IPS DF 19.7 (cell line): ENCODE data around the gene GNMT.
"Not testable (repeated sequence)": the region's sequence is repeated elsewhere in the genome, so short reads cannot be mapped to it uniquely, and the experiment has no call there.

Experiments
- DNase-seq: peaks from one replicate; pipeline ENCODE4 v3.0.0-alpha.2; 2013; ENCODE audit warnings: low read depth, low spot score

GNMT gene

DNA sequence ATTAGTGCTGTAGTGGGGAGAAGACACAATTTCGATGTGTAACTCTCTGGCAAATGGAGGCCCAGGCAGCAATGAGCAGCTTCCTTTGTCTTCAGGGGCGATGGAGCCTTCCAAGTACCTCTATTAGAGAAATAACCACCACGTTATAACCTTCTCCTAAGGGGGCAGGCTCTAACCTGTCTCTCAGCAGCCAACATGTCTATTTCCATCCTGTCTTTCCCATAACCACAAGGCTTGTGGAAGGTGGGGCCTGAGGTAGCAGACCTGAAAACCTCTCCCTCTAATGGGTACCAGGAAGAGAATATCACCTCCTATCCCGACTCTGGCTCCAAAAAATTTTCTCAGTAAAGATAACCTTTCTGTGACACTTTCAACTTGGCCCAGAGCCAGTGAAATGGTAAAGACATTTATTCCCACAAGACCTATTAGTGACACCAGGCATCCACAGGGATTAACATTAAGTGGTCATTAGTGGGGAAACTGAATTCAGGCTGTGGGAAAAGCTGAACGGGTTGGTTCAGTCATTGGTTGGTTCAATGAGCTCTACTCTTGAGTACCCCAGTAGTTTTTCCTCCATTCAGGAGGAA, 14.5 kb downstream of the GNMT start:
- no peak for DNase-seq

- no peak for DNase-seq
These were observed 17.9 kb downstream of the GNMT start for GRCh38 chr6:42978487-42978838.

- DNase-seq: peak; percentile 82
These were observed 18.4 kb downstream of the GNMT start, which contains the start of gene PEX6 for GRCh38 chr6:42978839-42979522. PEX6 (minus strand) TSS chr6:42979181; CDS start chr6:42979150, 31 bp downstream.

DNA sequence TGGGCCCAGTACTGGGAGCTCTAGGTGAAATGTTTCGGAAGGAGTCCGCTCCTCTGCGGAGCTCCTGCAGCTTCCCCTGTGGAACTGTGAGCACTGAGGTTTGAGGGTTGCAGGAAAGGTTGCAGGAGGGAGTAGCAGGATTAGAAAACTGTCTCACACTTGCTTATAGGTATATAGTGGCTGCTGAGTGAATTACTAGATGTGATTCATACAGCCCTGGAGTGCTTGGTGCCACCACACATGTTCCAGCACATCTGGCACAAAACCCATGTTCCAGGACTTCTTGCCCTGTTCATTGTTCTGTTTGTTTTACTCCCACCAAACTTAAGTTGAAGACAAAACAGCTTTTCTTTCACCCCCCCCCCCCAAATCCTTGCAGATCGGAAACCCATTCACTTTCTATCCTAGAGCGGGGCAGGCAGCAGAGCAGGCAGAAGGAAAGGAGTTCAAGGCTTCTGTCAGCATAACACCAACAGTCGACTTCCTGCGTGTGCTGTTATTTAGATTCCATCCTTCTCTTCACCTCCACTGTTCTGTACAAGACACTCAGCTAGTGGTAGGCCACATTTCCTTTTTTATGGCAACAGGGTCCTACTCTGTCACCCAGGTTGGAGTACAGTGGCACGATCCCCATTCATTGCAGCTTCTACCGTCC, 19.1 kb downstream of the GNMT start:
- no peak for DNase-seq

GRCh38 chr6:42981836-42982235, 21.3 kb downstream of the GNMT start:
- DNase-seq: no peak

DNA sequence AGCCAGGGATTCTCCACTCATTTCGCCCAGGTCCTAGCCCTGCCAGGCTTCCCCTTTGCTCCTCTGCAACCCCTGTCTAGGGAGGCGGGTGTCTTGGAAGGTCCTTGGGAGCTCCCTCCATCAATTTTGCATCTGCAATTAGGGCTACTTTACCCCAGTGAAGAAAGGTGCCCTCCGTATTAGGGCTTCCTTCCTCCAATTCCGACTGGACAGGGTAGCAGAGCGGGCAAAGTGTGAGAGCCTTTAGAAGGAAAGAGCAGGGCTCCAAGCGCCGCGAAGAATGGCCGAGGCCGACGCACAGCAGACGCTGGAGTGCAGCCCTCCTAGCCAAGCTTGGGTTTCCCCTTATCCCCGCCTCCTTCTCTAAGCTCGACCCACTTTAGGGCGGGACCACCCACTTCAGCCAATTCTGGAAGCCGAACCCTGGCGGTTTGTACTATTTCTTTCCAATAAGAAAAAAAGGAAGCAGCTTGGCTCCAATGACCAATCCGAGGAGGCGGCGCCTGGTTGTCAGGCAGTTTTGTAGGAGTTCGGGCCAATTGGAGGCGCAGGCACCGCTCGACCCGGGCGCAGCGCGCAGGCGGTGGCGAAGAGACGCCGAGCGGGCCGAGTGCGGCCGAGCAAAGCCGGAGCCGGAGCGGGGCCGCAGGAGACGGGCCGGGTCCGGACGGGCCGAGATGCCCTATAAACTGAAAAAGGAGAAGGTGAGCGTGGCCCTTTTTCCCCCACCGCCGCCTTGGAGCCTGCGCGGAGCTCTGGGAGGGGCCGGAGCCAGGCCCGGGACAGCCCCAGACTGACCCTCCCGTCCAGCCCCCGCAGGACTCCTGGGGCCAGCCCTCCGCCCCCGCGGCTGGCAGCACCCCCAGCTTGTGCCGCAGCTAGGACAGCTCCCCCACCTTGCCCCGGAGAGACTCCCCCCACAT, 23.7 kb downstream of the GNMT start, which contains the start of gene PPP2R5D:
Gene PPP2R5D, plus strand, starts transcription at position 570 of the 923 bp plus-strand sequence. Its CDS starts 108 bp downstream, at position 678.
- DNase-seq: peak; percentile 95

- no peak for DNase-seq
These were observed 24.4 kb downstream of the GNMT start for GRCh38 chr6:42984924-42985475.

DNA sequence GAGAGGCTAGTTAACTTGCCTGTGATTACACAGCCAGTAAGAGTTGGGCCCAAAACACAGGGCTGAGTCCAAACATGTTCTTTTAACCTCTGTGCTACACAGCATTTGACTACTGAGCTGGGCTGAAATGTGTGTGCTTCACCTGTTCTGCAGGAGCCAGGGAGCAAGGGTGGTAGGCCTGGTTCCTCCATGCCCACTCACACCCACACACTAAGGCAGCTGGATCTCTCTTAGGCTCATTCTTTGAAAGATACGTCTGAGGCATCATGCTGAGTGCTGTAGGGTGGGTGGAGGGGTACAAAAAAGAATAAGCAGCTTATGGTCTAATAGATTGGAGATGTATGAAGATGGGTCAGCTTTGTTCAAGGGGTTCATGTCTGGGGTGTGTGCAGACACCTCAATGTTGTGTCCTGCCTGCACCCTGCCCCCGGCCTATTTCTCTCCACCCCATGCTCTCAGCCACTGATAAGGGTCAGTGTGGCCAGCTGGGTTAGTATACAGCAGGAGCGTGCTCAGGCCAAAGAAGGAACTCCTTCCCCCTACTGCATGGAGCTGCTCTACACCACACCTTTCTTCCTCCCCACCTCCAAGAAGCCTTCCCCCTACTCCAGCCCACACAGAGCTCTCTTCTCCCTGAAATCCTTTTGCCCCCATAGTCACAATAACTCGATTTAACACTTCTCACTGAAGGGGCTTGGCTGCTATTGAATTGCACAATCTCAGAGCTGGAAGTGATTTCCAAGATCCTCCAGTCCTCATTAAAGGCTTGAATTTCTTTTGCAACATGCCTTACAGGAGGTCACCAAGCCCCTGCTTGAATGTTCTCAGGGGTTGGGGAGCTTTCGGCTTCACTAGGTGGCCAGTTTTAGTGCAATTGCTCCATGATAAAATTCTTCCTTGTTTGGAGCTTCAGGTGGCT, 27.2 kb downstream of the GNMT start:
- no peak for DNase-seq

DNA sequence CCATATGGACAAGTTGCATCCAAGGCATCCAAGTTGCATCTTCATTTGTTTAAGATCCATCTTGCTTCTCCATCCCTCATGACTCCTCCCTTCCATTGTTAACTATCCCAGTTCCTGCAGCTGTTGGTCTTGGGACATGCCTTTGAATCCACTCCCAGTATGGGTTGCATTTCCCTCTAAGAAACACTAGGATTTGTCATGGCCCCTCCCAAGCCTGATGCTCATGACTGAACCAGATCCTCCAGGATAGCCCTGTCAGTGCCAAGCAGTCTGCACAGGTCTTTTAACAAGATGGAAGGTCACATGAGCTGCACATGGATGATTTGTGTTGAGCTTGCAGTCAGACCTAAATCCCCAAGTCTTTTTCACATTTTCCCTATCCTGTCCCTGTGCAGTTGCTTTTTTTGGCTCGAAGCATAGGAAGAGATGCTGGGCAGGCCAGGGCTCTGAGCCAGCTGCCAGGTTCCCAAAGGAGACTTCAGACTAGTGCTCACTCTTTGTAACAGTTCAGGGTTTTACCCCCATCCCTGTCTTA, 28.0 kb downstream of the GNMT start:
- no peak for DNase-seq

DNA sequence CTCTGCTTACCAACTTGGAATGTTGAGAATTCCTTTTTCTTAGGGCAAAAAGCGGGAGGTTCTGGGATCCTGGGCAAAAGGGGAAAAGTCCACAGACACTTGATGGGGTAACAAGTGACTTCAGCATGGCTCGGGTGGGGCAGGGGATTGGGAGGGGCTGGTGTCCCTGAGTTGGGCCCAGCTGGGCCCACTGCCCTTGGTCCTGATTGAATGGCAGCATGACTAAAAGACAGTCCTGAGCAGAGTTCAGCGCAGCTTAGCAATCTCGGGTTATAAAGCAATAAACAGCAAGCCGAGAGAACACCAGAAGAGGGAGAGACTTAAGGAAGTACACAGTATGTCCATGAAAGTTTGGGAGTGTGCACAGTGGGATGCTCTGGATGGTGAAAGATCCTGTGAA, 29.4 kb downstream of the GNMT start:
- no peak for DNase-seq

DNA sequence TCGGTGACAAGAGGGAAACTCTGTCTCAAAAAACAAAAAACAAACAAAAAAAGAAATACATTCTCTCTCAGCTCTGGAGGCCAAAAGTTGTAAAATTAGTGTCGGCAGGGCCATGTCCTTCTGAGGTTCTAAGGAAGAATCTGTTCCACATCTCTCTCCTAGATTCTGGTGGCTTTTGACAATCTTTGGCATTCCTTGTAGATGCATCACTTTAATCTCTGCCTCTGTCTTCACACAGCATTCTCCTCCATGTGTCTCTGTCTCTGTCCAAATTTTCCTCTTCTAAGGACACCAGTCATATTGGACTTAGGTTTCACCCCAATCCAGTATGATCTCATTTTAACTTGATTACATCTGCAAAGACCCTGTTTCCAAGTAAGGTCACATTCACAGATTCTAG, 32.9 kb downstream of the GNMT start:
- no peak for DNase-seq

GRCh38 chr6:42996513-42996912, 36.0 kb downstream of the GNMT start:
- DNase-seq: no peak

DNA sequence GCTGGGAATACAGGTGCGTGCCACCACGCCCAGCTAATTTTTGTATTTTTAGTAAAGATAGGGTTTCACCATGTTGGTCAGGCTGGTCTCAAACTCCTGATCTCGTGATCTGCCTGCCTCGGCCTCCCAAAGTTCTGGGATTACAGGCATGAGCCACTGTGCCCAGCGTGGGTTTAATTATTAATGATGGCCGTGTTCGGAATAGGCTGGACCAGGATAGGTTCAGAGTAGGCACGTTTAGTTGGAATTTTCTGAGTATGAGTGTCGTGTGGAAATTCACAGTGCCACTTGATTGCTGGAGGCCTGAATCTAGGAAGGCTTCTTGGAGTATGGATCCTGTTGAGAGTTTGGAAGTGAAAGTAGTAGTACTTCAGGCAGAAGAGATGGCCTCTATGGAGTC, 37.7 kb downstream of the GNMT start:
- DNase-seq: not testable (repeated sequence)

DNA sequence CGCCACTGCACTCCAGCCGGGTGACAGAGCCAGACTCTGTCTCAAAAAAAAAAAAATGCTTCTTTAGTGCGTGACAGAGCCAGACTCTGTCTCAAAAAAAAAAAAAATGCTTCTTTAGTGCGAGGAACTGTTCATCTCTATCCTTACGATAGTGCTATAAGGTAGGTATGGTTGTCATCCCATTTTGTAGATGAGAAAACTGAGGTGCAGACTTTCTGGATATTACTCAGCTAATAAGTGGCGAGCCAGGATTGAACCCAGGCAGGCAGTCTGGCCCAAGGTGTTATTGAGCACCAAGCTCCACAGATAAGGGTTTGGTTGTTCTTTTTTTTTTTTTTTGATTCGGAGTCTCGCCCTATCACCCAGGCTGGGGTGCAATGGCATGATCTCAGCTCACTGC, 41.3 kb downstream of the GNMT start:
- no peak for DNase-seq

- no peak for DNase-seq
These were observed 45.3 kb downstream of the GNMT start for GRCh38 chr6:43005844-43006243.

DNA sequence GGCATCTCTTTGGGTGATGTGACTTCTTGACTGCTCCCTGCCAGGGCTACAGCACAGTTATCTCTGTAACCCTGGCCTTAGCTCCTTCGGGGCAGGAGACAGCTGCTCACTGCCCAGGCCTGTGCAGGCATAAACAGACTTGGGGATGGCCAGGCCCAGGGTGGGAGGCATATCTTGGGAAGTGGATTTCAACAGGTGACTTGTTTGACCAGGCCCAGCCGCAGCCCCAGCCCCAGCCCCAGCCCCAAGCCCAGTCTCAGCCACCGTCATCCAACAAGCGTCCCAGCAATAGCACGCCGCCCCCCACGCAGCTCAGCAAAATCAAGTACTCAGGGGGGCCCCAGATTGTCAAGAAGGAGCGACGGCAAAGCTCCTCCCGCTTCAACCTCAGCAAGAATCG, 45.7 kb downstream of the GNMT start:
- no peak for DNase-seq

- no peak for DNase-seq
These were observed 46.6 kb downstream of the GNMT start for GRCh38 chr6:43007126-43007525.

- no peak for DNase-seq
These were observed 48.6 kb downstream of the GNMT start for GRCh38 chr6:43009124-43009523.

GRCh38 chr6:43011207-43011606, 50.7 kb downstream of the GNMT start:
- no peak for DNase-seq

- no peak for DNase-seq
These were observed 51.8 kb downstream of the GNMT start for GRCh38 chr6:43012364-43012763.
